Measurements from ENCODE around the gene NOL12.

NOL12 gene

DNA sequence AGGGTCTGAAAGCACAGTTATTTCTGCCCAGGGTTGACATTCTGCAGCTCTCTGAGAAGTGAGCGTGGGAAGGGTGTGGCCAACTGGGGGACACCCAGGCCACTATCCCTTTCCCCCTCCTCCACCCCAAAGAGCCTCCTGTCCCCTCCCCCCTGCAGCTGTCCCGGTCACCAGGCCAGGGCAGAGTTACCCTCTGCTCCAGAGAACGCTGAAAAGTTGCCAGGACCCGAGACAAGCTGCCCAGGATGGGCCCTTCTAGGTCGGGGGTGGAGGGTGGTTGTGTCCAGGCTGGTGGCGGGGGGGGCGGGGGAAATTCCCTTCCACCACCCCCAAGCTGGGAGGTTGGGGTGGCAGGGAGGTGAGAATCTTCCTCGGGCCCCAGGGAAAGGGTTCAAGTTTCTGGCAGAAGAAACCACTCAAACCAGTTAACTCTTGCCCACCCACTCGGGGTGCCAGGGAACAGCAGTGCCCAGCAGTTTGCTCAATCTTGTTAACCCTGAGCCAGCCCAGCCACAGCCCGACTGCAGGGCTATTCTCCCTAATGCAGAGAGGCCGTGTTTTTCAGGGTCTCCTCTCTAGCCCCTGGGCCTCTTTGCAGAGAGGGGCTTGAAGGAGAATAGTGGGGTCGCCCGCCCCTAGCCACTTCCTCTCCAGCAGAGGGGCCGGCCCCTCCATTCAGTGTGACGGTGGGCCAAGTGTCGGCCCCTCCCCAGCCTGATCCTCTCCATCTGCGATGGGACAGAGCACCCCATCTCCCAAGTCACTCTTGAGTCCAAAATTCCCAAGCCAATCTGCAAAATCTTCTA, 10.0 kb upstream of the NOL12 start:
- peaks cover 39 to 62% of the 10 kb centered on the region in 2 experiments for H3K4me1 ChIP-seq (ENCODE audit: control insufficient read depth in 1 of 2, insufficient read depth in 1 of 2, low read depth in 1 of 2, low read length in 1 of 2)
- no peaks in the 10 kb centered on the region for H3K9me3 ChIP-seq
- H3K27me3 ChIP-seq = peaks cover 17% of the 10 kb centered on the region
- peak overlapping the region; percentile 93 for H3K27ac ChIP-seq
- H3K36me3 ChIP-seq = peaks cover 5% of the 10 kb centered on the region
- H3K4me3 ChIP-seq (ENCODE audit: low read depth in 1 of 2, low read length in 1 of 2) = peak overlapping the region; percentile 62 to 84
- TF ChIP-seq, protein P1, sequence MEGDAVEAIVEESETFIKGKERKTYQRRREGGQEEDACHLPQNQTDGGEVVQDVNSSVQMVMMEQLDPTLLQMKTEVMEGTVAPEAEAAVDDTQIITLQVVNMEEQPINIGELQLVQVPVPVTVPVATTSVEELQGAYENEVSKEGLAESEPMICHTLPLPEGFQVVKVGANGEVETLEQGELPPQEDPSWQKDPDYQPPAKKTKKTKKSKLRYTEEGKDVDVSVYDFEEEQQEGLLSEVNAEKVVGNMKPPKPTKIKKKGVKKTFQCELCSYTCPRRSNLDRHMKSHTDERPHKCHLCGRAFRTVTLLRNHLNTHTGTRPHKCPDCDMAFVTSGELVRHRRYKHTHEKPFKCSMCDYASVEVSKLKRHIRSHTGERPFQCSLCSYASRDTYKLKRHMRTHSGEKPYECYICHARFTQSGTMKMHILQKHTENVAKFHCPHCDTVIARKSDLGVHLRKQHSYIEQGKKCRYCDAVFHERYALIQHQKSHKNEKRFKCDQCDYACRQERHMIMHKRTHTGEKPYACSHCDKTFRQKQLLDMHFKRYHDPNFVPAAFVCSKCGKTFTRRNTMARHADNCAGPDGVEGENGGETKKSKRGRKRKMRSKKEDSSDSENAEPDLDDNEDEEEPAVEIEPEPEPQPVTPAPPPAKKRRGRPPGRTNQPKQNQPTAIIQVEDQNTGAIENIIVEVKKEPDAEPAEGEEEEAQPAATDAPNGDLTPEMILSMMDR (IDR thresholded peaks at IDR 0.05) = no peak

DNA sequence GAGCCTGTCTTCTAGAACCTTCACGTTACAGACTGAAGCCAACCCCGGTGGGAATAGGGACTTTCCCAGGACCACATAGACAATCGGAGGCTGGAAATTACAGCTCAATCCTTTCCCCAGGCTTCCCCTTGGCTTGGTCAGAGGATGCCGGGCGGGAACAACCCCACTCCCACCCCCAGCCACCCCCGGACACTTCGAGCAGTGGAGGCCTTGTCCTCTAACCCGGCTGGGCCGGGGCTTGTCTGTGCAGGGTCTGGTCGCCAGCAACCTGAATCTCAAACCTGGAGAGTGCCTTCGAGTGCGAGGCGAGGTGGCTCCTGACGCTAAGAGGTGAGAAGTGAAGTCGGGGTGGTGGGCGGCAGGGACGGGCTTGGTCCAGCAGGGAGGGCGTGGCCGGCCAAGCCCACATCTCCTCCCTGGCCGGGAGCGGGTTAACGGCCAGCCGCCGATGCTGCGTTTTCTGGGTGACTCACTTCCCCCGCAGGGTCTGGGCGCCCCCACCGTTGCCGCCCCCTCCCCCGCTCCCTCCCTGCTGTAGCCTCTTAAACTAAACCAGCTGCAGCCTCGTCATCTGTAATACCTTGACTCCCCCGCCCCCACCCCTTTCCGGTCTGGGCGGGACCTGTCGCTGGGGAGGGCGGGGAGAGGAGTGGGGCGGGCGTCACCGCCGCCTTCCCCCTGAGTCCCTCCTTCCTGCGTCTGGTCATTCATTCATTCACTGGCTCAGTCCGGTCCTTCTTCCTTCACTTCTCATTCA, 9.2 kb upstream of the NOL12 start:
- H3K27ac ChIP-seq = peak overlapping the region; percentile 93
- H3K4me1 ChIP-seq (ENCODE audit: control insufficient read depth in 1 of 2, insufficient read depth in 1 of 2, low read depth in 1 of 2, low read length in 1 of 2) = peaks cover 44 to 70% of the 10 kb centered on the region in 2 experiments
- H3K4me3 ChIP-seq (ENCODE audit: low read depth in 1 of 2, low read length in 1 of 2) = peak overlapping the region; percentile 62 to 84
- peaks cover 5% of the 10 kb centered on the region for H3K36me3 ChIP-seq
- H3K9me3 ChIP-seq = no peaks in the 10 kb centered on the region
- TF ChIP-seq, protein P1 (IDR thresholded peaks at IDR 0.05) = peak; percentile 36
- H3K27me3 ChIP-seq = peaks cover 17% of the 10 kb centered on the region

DNA sequence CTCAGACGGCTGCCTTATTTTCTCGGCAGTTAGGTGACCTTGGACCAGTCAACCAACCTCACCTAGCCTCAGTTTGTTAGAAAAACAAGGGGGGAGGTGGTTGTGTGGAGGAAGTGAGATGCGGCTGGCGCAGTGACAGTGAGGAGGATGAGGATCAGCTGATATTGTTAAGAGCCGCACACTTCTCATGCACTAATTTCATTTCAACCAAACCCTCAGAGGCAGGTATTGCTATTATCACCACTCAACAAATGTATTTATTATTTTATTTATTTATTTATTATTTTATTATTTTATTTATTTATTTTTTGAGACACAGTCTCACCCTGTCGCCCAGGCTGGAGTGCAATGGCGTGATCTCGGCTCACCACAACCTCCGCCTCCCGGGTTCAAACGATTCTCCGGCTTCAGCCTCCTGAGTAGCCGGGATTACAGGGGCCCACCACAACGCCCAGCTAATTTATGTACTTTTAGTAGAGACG, 8.6 kb upstream of the NOL12 start:
- TF ChIP-seq, protein P1 (IDR thresholded peaks at IDR 0.05) = no peak
- H3K27me3 ChIP-seq = peaks cover 12% of the 10 kb centered on the region
- no peaks in the 10 kb centered on the region for H3K9me3 ChIP-seq
- H3K36me3 ChIP-seq = peaks cover 5% of the 10 kb centered on the region
- peak overlapping the region; percentile 93 for H3K27ac ChIP-seq
- H3K4me1 ChIP-seq (ENCODE audit: control insufficient read depth in 1 of 2, insufficient read depth in 1 of 2, low read depth in 1 of 2, low read length in 1 of 2) = peaks cover 46 to 67% of the 10 kb centered on the region in 2 experiments
- peak overlapping the region; percentile 62 to 84 for H3K4me3 ChIP-seq (ENCODE audit: low read depth in 1 of 2, low read length in 1 of 2)

DNA sequence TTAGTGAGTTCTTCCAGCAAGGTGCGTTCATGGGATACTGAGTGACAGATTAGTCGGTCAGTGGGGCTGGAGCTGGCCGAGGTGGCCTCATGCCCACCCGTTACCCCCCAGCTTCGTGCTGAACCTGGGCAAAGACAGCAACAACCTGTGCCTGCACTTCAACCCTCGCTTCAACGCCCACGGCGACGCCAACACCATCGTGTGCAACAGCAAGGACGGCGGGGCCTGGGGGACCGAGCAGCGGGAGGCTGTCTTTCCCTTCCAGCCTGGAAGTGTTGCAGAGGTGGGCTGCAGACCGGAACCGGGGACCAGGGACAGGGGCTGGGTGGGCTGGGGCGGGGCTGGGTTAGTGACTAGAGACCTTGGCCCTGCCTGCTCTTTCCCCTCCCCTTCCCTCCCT, 7.8 kb upstream of the NOL12 start:
- TF ChIP-seq, protein P1 (IDR thresholded peaks at IDR 0.05) = no peak
- H3K9me3 ChIP-seq = no peaks in the 10 kb centered on the region
- no peak overlapping the region for H3K4me3 ChIP-seq (ENCODE audit: low read depth in 1 of 2, low read length in 1 of 2)
- H3K27me3 ChIP-seq = peaks cover 3% of the 10 kb centered on the region
- peaks cover 5% of the 10 kb centered on the region for H3K36me3 ChIP-seq
- peak overlapping the region; percentile 93 for H3K27ac ChIP-seq
- H3K4me1 ChIP-seq (ENCODE audit: control insufficient read depth in 1 of 2, insufficient read depth in 1 of 2, low read depth in 1 of 2, low read length in 1 of 2) = peaks cover 40 to 58% of the 10 kb centered on the region in 2 experiments

DNA sequence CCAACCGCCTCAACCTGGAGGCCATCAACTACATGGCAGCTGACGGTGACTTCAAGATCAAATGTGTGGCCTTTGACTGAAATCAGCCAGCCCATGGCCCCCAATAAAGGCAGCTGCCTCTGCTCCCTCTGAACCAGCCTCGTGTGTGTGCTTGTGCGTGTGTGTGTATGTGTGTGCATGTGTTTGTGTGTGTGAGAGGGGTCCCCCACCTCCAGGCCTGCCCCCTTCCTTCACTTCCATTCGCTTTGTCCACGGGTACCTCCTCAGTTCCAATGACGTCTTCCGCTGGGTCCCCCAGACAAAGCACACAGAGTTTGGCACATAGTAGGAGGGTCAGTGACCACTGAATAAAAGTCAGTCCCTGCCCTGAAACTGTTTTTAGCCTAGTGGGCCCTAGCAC, 6.5 kb upstream of the NOL12 start:
- H3K36me3 ChIP-seq = peaks cover 5% of the 10 kb centered on the region
- no peak overlapping the region for H3K27ac ChIP-seq
- no peak overlapping the region for H3K4me3 ChIP-seq (ENCODE audit: low read depth in 1 of 2, low read length in 1 of 2)
- H3K27me3 ChIP-seq = no peaks in the 10 kb centered on the region
- TF ChIP-seq, protein P1 (IDR thresholded peaks at IDR 0.05) = no peak
- peaks cover 32 to 48% of the 10 kb centered on the region in 2 experiments for H3K4me1 ChIP-seq (ENCODE audit: control insufficient read depth in 1 of 2, insufficient read depth in 1 of 2, low read depth in 1 of 2, low read length in 1 of 2)
- H3K9me3 ChIP-seq = no peaks in the 10 kb centered on the region
